HG02763 (cell line): Measurements from ENCODE around the gene COL6A1.

ENCODE experiments used
- ATAC-seq: cut with Tn5 transposase; IDR thresholded peaks from one replicate; pipeline ENCODE4 v1.9.1; 2021; ENCODE audit warnings: mild to moderate bottlenecking, moderate library complexity; ENCODE audit not compliant: unreplicated experiment

The COL6A1 gene

DNA sequence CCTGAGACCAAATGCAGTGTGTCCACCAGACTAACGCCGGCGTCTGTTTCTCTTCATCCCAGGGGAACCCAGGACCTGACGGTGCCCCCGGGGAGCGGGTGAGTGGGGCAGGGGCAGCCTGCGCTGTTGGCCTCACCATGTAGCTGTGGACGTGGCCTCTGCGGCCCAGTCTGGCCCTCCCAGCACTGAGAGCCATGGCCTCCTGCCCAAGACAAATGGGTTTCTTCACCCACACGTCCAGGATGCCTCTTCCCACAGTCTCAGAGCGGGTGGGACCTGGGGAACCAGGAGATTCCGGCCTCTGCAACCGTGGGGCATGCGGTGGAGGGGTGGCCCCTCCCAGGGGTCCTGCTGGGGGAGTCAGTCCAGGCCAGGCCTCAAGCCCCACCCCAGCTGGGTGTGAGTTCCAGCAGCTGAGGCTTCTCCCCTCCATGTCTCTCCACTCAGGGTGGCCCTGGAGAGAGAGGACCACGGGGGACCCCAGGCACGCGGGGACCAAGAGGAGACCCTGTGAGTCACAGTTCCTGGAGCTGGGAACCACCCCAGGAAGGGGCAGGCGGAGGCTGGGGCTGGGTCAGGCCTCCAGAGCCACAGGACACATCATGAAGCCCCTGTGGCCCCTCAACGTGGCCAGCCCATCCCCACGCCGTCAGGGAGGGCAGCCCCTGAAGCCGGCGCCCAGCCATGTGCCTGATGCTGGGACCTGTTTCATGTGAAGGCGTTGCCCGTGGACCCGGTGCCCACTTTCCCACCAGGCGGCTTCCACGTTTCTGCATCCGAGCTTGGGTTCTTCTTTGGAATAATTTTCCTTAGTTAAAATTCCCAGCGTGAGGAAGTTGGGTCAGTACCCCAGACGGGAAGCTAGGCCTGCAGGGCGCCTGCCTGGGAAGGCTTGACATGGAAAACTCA lies 11.0 kb downstream of the COL6A1 start:
- ATAC-seq = no peak

GRCh38 chr21:45993210-45994085 lies 11.9 kb downstream of the COL6A1 start:
- no peak for ATAC-seq

DNA sequence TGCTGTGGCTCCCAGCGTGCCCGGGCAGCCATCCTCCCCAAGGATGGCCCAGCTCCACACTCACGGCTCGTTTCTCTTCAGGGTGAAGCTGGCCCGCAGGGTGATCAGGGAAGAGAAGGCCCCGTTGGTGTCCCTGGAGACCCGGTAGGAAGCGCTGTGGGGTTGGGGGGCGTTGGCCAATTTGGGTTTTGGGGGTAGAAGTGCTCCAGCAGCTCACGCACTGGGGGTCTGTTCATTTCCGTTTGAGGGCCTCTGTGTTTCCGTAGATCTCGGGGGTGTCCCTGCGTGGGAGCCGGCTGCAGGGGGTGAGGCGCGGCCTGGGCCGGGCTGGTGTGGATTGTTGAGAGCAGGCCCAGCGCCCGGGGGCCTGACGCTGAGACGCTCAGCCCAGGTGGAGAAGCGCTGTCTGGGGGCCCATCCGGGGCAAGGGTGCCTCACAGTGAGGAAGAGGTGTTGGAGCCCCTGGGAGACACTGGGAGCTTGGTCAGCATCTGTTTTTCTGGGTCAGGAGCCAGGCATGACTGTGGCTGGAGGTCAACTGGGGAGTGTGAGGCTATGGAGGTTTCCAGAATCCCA lies 12.6 kb downstream of the COL6A1 start:
- ATAC-seq = no peak

GRCh38 chr21:45994759-45995685 lies 13.5 kb downstream of the COL6A1 start:
- ATAC-seq = no peak

- no peak for ATAC-seq
These were observed 14.2 kb downstream of the COL6A1 start for GRCh38 chr21:45995686-45996179.

- no peak for ATAC-seq
These were observed 15.0 kb downstream of the COL6A1 start for GRCh38 chr21:45996311-45997204.

DNA sequence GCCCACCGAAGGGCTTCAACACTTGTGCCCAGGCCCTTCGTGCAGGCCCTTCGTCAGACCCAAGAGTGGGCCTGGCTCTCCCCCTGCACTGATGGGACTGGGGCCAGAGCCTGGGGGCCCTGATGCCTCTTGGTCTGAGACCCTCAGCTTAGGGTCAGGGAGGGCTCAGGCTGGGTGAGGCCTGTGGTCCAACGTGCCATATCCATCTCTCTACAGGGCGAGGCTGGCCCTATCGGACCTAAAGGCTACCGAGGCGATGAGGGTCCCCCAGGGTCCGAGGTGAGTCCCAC lies 15.6 kb downstream of the COL6A1 start:
- no peak for ATAC-seq

GRCh38 chr21:45997495-45998275 lies 16.1 kb downstream of the COL6A1 start:
- ATAC-seq = no peak

DNA sequence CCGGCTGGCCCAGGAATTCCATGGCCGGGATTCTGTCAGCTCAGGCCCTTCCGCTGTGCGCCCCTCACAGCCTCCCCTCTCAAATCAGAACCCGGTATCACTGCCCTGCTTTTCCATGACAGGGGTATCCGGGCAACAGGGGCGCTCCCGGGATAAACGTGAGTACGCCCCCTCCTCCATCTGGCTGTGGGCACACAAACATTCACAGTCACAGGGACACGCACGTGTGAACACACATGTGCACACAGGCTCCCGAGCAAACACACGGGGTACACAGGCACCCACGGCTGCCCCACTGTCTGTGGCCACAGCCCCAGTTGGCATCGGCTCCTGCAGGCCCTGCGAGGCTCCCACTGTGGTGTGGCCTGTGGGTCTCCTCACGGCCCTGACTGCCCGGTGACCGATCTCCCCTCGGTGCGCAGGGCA lies 16.7 kb downstream of the COL6A1 start:
- no peak for ATAC-seq

- no peak for ATAC-seq
These were observed 17.5 kb downstream of the COL6A1 start for GRCh38 chr21:45998871-45999580.

DNA sequence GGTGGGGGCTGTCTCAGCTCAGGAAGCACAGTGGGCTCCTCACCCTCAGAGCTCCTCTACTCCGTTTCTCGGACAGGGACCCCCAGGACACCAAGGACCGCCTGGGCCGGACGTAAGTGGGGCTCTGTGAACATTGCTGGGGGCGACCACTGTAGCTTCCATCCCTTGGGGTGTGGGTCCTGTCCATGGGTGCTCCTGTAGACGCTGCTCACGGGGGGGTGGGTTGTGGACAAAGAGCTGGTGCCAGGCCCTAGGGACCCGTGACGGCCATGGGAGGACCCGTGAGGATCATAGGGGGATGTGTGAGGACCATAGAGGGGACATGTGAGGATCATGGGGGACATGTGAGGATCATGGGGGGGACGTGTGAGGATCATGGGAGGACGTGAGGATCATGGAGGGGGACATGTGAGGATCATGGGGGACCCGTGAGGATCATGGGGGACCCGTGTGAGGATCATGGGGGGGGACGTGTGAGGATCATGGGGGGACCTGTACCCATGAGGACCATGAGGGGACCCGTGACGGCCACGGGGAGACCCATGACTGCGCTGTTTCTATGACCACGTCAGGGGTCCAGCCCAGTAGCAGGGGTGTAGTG lies 18.1 kb downstream of the COL6A1 start:
- ATAC-seq = no peak

DNA sequence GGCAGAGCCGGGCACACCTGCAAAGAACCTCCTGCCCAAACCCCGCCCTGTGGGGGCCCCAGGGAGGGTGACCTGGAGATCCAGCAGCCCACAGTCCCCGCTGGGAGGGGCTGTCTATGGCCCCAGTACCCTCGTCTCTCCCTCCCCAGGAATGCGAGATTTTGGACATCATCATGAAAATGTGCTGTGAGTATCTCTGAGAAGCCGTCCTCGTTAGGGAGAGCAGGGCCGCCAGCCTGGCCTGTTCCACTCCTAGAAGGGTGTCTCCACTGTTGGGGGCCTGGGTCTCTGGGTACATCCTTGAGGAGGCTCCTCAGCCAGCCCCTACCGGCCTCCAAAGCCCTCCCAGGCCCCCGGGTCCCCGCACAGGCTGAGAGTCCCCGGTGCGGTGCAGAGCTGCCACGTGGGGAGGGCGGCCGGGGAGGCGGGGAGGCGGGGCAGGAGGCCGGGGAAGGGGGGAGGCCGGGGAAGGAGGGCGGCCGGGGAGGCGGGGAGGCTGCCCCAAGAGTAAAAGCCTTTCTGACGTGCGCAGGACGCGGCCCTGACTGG lies 18.7 kb downstream of the COL6A1 start:
- ATAC-seq = no peak

DNA sequence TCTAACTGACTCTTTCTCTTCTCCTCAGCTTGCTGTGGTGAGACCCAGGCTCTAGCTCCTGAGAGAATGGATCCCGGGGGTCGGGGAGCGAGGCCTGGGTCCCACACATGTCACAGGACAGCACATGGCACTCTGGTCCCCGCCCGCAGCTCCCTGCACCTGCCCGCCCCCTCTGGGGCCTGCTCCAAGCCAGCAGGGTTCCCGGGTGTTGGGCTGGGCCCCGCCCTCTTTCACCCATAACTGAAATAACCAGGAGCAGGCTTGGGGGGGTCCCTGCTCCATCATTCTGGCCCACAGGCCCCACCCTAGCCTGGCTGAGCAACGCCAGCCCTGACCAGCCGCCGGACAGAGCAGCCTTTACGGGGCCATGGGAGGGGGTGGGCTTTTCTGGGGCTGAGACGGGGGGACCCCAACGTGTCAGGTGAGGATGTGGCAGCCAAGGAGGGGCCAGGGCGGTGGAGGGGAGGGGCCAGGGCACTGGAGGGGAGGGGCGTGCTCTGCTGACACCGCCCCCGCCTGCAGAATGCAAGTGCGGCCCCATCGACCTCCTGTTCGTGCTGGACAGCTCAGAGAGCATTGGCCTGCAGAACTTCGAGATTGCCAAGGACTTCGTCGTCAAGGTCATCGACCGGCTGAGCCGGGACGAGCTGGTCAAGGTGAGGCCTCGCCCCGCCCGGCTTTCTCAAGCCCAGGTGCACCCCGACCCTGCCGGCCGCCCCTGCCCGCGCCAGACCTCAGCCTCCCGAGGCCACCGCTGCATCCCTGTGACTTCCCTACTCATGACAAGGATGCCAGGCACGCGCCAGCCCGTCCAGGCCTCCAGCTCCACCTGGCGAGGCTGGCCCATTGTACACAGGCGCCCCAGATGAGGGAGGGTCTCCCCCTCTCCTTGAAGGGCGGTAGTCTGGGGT lies 19.4 kb downstream of the COL6A1 start:
- no peak for ATAC-seq

GRCh38 chr21:46001821-46002681 lies 20.5 kb downstream of the COL6A1 start:
- no peak for ATAC-seq

- no peak for ATAC-seq
These were observed 21.4 kb downstream of the COL6A1 start for GRCh38 chr21:46002841-46003574.
